Measurements from ENCODE around the gene PCK1.

The PCK1 gene

GRCh38 chr20:57594092-57594951 is 33.4 kb downstream of the PCK1 start:
- in situ Hi-C loops (cut with MboI; ENCODE audit: low pct_unique_long_range_greater_than_20kb, low sequenced_read_pairs), result loop anchor here (5.0 kb wide), 1 partner anchor 72 kb away; no protein-coding TSS in a partner anchor
- DNase-seq, result peak; percentile 70

- in situ Hi-C loops (cut with MboI; ENCODE audit: low pct_unique_long_range_greater_than_20kb, low sequenced_read_pairs), result no loop called here
- DNase-seq, result no peak
Measured at GRCh38 chr20:57595041-57596030, 34.4 kb downstream of the PCK1 start.

GRCh38 chr20:57596358-57596757 is 35.4 kb downstream of the PCK1 start:
- in situ Hi-C loops (cut with MboI; ENCODE audit: low pct_unique_long_range_greater_than_20kb, low sequenced_read_pairs), result no loop called here
- DNase-seq, result no peak

DNA sequence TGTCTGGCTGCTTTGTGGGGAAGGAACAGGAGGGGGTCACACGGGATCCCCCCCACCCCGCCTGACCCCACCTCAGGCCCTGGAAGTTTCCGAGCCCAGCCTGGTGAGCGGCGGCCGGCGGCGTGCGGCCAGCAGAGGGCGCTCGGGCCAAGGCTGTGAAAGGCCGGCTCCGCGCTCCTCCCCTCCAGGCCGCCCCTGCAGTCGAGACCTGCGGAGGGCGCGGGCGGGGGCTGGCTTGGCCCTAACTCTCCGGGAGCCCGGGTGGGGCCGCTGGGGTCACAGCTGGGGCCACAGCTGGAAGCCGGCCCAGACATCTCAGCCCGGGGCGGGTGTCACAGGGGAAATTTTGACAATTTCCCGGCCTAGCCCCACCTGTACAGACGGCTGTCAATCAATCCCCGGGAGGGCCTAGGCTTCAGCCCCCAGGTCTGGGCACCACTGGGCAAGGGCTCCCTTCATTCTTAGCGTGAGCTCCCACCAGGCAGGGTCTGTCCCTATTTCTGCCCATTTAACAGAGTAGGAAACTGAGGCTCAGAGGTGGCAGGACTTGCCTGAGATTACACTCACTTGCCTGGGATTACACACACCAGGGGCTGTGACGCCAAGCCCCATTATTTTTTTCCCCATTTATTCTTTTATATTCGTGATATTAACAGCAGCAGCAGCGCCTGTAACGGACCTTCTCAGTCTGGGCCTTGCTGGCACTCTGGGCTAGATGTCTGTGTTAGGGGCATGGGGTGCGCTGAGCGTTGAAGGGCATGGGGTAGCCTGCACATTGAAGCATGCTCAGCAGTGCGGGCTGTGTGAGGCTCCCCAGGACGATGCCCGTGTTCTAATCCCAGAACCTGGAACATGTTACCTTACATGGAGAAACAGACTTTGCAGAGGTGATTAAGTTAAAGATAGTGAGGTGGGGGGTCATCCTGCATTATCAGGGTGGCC is 36.4 kb downstream of the PCK1 start:
- in situ Hi-C loops (cut with MboI; ENCODE audit: low pct_unique_long_range_greater_than_20kb, low sequenced_read_pairs), result no loop called here
- DNase-seq, result peak; percentile 62

DNA sequence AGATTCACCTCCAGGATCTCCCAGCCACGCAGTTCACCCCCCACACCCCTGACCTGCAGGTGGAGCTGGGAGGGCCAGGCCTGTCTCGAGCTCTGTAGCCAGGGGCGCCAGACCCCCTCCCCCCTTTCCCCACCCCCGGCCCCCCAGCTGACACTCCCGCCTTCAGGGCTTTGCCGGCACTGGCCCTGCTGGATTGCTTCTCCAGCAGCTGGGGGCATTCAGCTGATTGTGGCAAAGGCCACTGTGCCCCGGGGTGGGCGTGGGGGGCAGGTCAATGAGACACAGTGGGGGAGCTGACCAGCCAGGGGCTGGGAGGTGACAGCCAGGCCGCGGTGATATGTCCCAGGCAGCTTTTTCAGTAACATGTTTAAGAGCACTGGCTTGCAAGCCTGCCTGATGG is 37.1 kb downstream of the PCK1 start:
- in situ Hi-C loops (cut with MboI; ENCODE audit: low pct_unique_long_range_greater_than_20kb, low sequenced_read_pairs), result no loop called here
- DNase-seq, result no peak

DNA sequence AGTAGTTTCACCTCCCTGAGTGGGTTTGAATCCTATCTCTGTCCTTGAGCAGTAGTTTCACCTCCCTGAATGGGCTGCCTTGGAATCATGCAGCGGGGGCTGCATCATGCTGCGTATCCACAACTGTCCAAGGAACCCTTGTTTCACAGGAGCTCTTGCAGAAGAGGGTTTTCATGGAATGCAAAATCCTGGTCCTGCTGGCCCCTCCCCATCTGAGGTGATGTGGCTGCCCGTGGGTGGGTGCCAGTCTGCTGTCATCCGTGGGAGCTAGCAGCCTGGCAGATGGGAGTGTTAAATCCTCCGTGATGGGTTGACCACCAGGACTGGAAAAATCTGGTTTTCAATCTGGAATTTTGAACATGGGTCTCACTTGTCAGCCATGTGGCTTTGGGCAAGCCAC is 37.6 kb downstream of the PCK1 start:
- DNase-seq, result no peak
- in situ Hi-C loops (cut with MboI; ENCODE audit: low pct_unique_long_range_greater_than_20kb, low sequenced_read_pairs), result no loop called here

DNA sequence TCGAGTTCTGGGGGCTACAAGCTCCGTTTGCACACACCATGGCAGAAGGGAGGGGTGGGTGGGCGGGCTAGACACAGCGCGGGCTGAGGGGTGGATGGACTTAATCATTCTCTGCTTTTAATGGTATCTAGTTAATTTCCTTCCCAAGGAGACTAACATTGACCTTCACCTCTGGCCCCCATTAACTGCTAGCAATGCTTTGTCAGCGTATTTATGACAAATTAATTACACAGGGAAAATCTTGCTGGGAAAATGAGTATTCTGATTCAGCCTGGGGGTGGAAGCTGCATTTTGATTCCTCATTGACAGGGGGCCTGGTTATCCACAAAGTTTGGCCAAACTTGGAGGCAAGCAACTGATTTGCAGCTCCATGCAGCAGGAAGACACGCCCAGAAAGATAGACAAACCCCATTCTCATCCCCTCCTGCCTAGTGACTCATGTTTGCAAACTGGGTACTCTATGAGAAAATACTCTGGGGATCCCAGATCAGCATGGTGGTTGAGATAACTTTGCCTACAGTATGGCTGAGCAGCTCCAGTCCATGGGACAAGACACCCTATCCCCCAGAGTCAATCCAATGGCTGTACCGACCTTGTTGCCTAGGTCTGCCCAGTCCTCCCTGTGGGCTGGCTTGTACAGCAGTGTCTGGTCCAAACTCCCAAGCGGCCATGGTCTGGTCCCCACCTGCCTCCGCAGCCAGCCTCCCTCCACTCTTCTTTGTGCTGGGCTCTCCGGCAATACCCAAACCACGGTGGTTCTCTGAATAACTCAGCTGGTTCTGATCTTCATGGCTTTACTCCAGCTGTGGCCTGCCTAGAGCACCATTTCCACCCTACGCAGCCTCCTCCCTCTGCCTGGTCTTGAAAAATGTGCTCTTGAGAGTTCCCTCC is 39.7 kb downstream of the PCK1 start:
- in situ Hi-C loops (cut with MboI; ENCODE audit: low pct_unique_long_range_greater_than_20kb, low sequenced_read_pairs), result loop anchor here (25.0 kb wide), 1 partner anchor 587 kb away; no protein-coding TSS in a partner anchor
- DNase-seq, result no peak

- no peak for DNase-seq
- in situ Hi-C loops (cut with MboI; ENCODE audit: low pct_unique_long_range_greater_than_20kb, low sequenced_read_pairs), result loop anchor here (25.0 kb wide), 1 partner anchor 586 kb away; no protein-coding TSS in a partner anchor
Measured at GRCh38 chr20:57601211-57601570, 40.3 kb downstream of the PCK1 start.

GRCh38 chr20:57601737-57602136 is 40.8 kb downstream of the PCK1 start:
- in situ Hi-C loops (cut with MboI; ENCODE audit: low pct_unique_long_range_greater_than_20kb, low sequenced_read_pairs), result loop anchor here (25.0 kb wide), 1 partner anchor 586 kb away; no protein-coding TSS in a partner anchor
- DNase-seq, result no peak

- DNase-seq, result no peak
- in situ Hi-C loops (cut with MboI; ENCODE audit: low pct_unique_long_range_greater_than_20kb, low sequenced_read_pairs), result loop anchor here (25.0 kb wide), 1 partner anchor 584 kb away; no protein-coding TSS in a partner anchor
Measured at GRCh38 chr20:57603120-57603519, 42.2 kb downstream of the PCK1 start.

DNA sequence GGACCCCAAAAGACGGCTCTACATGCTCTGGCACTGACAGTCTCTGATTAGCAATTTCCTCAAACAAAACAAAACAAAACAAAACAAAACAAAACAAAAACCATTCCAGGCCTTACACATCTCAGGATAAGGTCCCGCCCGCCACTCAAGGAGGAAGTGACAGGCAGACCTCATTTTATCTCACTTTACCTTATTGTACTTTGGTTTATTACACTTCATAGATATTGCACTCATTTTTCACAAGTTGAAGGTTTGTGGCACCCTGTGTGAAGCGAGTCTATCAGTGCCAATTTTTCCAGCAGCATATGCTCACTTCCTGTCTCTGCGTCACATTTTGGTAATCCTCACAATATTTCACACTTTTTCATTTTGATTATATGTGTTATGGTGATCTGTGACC is 44.1 kb downstream of the PCK1 start:
- DNase-seq, result no peak
- in situ Hi-C loops (cut with MboI; ENCODE audit: low pct_unique_long_range_greater_than_20kb, low sequenced_read_pairs), result loop anchor here (25.0 kb wide), 1 partner anchor 582 kb away; no protein-coding TSS in a partner anchor

GRCh38 chr20:57605878-57606277 is 45.0 kb downstream of the PCK1 start:
- no peak for DNase-seq
- in situ Hi-C loops (cut with MboI; ENCODE audit: low pct_unique_long_range_greater_than_20kb, low sequenced_read_pairs), result loop anchor here (25.0 kb wide), 1 partner anchor 581 kb away; no protein-coding TSS in a partner anchor

DNA sequence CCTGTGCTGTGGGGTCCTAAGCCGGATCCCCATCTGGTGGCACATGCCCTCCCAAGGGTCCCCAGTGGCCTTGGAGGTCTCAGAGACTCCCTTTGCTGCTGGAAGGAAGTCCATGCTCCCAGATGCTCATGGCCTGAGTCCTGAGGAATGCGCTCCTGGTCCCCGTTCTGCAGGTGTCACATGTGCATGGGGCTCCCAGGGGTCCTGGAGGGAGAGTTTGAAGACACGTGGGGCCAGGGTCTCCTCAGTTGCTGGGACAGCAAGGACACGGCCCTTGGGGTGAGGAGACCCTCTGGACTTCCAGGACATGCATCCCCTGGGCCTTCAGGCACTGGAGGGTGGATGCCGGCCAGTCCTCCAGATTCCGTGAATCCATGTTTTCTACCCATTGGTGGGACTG is 47.6 kb downstream of the PCK1 start:
- DNase-seq, result no peak
- in situ Hi-C loops (cut with MboI; ENCODE audit: low pct_unique_long_range_greater_than_20kb, low sequenced_read_pairs), result loop anchor here (25.0 kb wide), 1 partner anchor 579 kb away; no protein-coding TSS in a partner anchor

- DNase-seq, result no peak
- in situ Hi-C loops (cut with MboI; ENCODE audit: low pct_unique_long_range_greater_than_20kb, low sequenced_read_pairs), result loop anchor here (25.0 kb wide), 1 partner anchor 578 kb away; no protein-coding TSS in a partner anchor
Measured at GRCh38 chr20:57609086-57609841, 48.4 kb downstream of the PCK1 start.

DNA sequence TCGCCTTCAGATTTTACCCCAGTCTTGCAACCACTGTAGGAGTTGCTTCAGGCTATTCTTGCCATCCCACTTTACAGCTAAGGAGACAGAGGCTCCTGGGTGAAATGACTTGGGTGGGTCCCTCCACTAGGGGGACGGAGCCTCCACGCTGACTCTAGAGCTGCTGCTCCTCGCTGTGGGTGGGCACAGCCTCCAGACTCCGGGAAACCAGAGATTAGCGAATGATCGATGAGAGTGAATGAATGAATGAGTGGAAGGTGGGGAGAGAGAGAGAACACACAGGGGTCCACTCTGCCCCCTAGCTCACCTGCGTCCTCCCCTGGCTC is 48.9 kb downstream of the PCK1 start:
- in situ Hi-C loops (cut with MboI; ENCODE audit: low pct_unique_long_range_greater_than_20kb, low sequenced_read_pairs), result loop anchor here (25.0 kb wide), 1 partner anchor 577 kb away; no protein-coding TSS in a partner anchor
- DNase-seq, result no peak

DNA sequence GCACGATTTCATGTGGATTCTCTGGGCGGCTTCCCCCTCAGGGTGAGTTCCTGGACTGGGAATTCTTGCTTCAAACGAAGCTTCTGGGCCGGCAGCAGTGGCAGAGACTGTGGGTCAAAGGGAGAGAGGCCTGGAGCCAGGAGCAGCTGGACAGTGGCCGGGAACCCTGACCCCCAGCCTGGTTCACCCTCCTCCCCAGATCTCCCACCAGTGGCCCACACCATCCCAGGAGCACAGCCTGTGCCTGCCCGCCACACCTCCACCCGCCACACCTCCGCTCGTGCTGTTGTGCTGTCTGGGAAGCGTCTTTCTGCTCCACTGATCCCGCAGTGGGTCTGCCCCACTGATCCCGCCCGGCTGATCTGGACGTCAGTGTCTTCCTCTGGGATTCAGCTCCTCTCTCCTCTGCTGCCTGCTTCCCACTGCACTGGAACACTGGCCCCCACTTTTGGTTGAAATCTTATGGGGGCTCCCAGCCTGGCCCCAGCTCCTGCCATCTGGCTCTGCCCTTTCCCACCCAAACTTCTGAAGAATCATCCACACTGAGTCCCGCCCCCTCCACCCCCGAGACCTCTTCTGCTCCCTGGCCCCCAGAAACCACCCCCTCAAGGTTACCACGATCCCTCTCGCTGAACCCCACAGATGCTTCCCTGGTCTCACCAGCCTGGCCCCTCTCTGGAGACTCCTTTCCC is 49.5 kb downstream of the PCK1 start:
- in situ Hi-C loops (cut with MboI; ENCODE audit: low pct_unique_long_range_greater_than_20kb, low sequenced_read_pairs), result loop anchor here (25.0 kb wide), 1 partner anchor 577 kb away; no protein-coding TSS in a partner anchor

More for the DNA sequence above, 49.5 kb downstream of the PCK1 start:
- no peak for DNase-seq

All from KBM-7 (cell line).